HEK293T (cell line): ENCODE measurements around the gene CCT5.

Source experiments
- CTCF ChIA-PET: fragments of 350-600 bp; formaldehyde crosslinking; extraction: SDS; loops from one replicate; lab custom pipeline; 2021; ENCODE audit warnings: antibody characterized with exemption, inconsistent platforms; lab: Yijun Ruan, JAX
- POLR2A ChIA-PET: fragments of 350-600 bp; formaldehyde crosslinking; extraction: SDS; loops from one replicate; lab custom pipeline; 2020; ENCODE audit warnings: antibody characterized with exemption, inconsistent platforms; lab: Yijun Ruan, JAX
- DNase-seq: peaks from one replicate; pipeline ENCODE4 v3.0.0; 2012; ENCODE audit warnings: mixed read lengths; ENCODE audit errors: extremely low spot score
- ARNT ChIP-seq: fragments of 450-650 bp; IDR thresholded peaks from 2 replicates; pipeline ENCODE4 v1.6.1; 2017; ENCODE audit warnings: mild to moderate bottlenecking
- BHLHE40 ChIP-seq: fragments of 450-650 bp; IDR thresholded peaks from 2 replicates; pipeline ENCODE4 v1.6.1; 2016; ENCODE audit warnings: mild to moderate bottlenecking, moderate library complexity, borderline replicate concordance
- CTBP1 ChIP-seq: fragments of 450-650 bp; IDR thresholded peaks from 2 replicates; pipeline ENCODE4 v1.6.1; 2016; ENCODE audit warnings: borderline replicate concordance
- ELF4 ChIP-seq: fragments of 450-650 bp; IDR thresholded peaks from 2 replicates; pipeline ENCODE4 v1.6.1; 2017; ENCODE audit warnings: antibody characterized with exemption
- FOXA1 ChIP-seq: fragments of 450-650 bp; IDR thresholded peaks from 2 replicates; pipeline ENCODE4 v1.6.1; 2016; ENCODE audit warnings: mild to moderate bottlenecking
- FOXK2 ChIP-seq: fragments of 450-650 bp; IDR thresholded peaks from 2 replicates; pipeline ENCODE4 v1.6.1; 2016; ENCODE audit warnings: mild to moderate bottlenecking
- FOXM1 ChIP-seq: fragments of 450-650 bp; IDR thresholded peaks from 2 replicates; pipeline ENCODE4 v1.6.1; 2017; ENCODE audit warnings: mild to moderate bottlenecking, borderline replicate concordance
- HDGF ChIP-seq: fragments of 450-650 bp; IDR thresholded peaks from 2 replicates; pipeline ENCODE4 v1.6.1; 2017; ENCODE audit warnings: antibody characterized with exemption, borderline replicate concordance
- L3MBTL2 ChIP-seq: fragments of 450-650 bp; conservative IDR thresholded peaks from 2 replicates; pipeline ENCODE4 v1.6.1; 2016; ENCODE audit warnings: mild to moderate bottlenecking
- LEF1 ChIP-seq: fragments of 450-650 bp; IDR thresholded peaks from 2 replicates; pipeline ENCODE4 v1.6.1; 2017; ENCODE audit warnings: mild to moderate bottlenecking, borderline replicate concordance
- NFRKB ChIP-seq: fragments of 450-650 bp; IDR thresholded peaks from 2 replicates; pipeline ENCODE4 v1.6.1; 2016; ENCODE audit warnings: mild to moderate bottlenecking, moderate library complexity
- PKNOX1 ChIP-seq: fragments of 450-650 bp; IDR thresholded peaks from 2 replicates; pipeline ENCODE4 v1.6.1; 2016
- SP1 ChIP-seq: fragments of 450-650 bp; IDR thresholded peaks from 2 replicates; pipeline ENCODE4 v1.6.1; 2017
- SUZ12 ChIP-seq: fragments of 450-650 bp; IDR thresholded peaks from 2 replicates; pipeline ENCODE4 v1.6.1; 2016; ENCODE audit warnings: mild to moderate bottlenecking
- TARDBP ChIP-seq: fragments of 450-650 bp; IDR thresholded peaks from 2 replicates; pipeline ENCODE4 v1.6.1; 2016
- ZNF384 ChIP-seq: fragments of 450-650 bp; IDR thresholded peaks from 2 replicates; pipeline ENCODE4 v1.6.1; 2016

Gene CCT5

DNA sequence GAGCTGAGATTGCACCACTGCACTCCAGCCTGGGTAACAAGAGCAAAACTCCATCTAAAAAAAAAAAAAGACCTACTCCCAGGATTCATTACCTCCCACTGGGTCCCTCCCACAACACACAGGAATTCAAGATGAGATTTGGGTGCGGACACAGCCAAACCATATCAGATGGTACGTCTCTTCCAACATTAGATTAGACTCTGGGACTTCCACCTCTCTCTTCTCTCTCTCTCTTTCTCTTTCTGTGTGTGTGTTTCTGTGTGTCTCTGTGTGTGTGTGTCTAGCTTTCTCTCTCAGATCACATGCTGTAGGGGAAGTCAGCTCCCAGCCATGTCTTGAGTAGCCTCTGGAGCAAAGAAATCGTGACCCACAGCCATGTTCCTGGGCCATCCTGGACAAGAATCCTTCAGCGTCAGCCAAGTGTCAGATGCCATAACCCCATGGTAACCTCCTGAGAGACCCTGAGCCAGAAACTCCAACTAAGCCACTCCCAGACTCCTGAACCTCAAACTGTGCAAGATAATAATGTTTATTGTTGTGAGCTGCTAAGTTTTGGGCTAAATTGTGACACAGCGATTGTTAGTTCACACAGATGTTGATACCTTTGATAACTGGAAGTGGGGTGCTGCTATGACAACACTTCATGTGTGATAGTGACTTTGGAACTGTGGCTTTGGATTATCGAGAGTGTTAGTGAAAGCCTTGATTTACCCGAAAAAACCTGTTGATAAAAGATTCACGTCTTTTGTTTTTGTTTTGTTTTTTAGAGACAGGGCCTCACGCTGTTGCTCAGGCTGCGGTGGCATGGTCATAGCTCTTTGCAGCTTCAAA, 61.7 kb downstream of the CCT5 start:
- ChIA-PET CTCF (interaction anchor here (1.0 kb wide), 1 partner anchor 28 kb away, joined by 3 read pairs; no protein-coding TSS in a partner anchor), POLR2A (interaction anchor here (1.3 to 3.8 kb wide), 2 partner anchors 18 to 41 kb away, joined by 4 to 18 read pairs; partner anchors contain the start of gene MARCHF6)
- no peak for TF ChIP-seq FOXK2
- no peak for TF ChIP-seq SP1
- TF ChIP-seq L3MBTL2: no peak
- no peak for TF ChIP-seq LEF1
- TF ChIP-seq HDGF: no peak
- no peak for TF ChIP-seq CTBP1
- no peak for TF ChIP-seq TARDBP
- TF ChIP-seq FOXM1: no peak
- TF ChIP-seq PKNOX1: no peak
- TF ChIP-seq ZNF384: no peak
- TF ChIP-seq FOXA1: no peak
- no peak for TF ChIP-seq BHLHE40
- no peak for TF ChIP-seq ARNT
- no peak for TF ChIP-seq SUZ12
- DNase-seq: no peak

GRCh38 chr5:10315201-10315600, 65.1 kb downstream of the CCT5 start:
- no peak for DNase-seq
- TF ChIP-seq NFRKB: no peak
- TF ChIP-seq SUZ12: no peak
- TF ChIP-seq L3MBTL2: no peak
- no peak for TF ChIP-seq ELF4
- no peak for TF ChIP-seq HDGF
- TF ChIP-seq FOXA1: no peak
- TF ChIP-seq SP1: no peak
- TF ChIP-seq BHLHE40: no peak
- no peak for TF ChIP-seq ZNF384
- no peak for TF ChIP-seq FOXM1
- no peak for TF ChIP-seq ARNT
- TF ChIP-seq LEF1: no peak
- TF ChIP-seq CTBP1: no peak
- TF ChIP-seq PKNOX1: no peak
- TF ChIP-seq TARDBP: no peak
- TF ChIP-seq FOXK2: no peak
- ChIA-PET CTCF (no interaction called here), POLR2A (interaction anchor here (1.2 kb wide), 1 partner anchor 38 kb away, joined by 5 read pairs; the partner anchor contains the start of gene MARCHF6)
